H1 (cell line): Measurements from ENCODE around the gene TBC1D10A. TPM values are rescaled to one million over a fixed set of nuclear protein-coding genes. Genes with fewer than 3 reads are reported as not detected.

Experiments used
- CTCF ChIA-PET: fragments of 300-600 bp; sonication (Branson Sonifier 250); formaldehyde crosslinking; loops from one replicate; lab custom pipeline; 2021; ENCODE audit not compliant: partially characterized antibody; lab: Charles Lee
- POLR2A ChIA-PET: fragments of 300-600 bp; sonication (Branson Sonifier 250); formaldehyde crosslinking; loops from one replicate; lab custom pipeline; 2021; ENCODE audit warnings: inconsistent platforms; ENCODE audit not compliant: partially characterized antibody; lab: Charles Lee
- DNase-seq, 2 experiments: peaks; one replicate each; pipeline versions ENCODE4 v3.0.0 to v3.0.0-alpha.2; 2010 to 2022; ENCODE audit warnings: low spot score in 2 of 2, low read depth in 1 of 2, mixed read lengths in 1 of 2
- FAIRE-seq: peaks from 2 replicates; lab custom pipeline; 2011; peaks lifted over from hg19 to GRCh38; lab: Jason Lieb, UNC
- H2AFZ ChIP-seq: 2 replicates; pipeline ENCODE4 v1.8.1; 2012; ENCODE audit warnings: low read length, inconsistent platforms
- H2AK5ac ChIP-seq: 2 replicates; pipeline ENCODE4 v1.6.1; 2013; ENCODE audit warnings: low read depth, low read length
- H2BK120ac ChIP-seq: replicated peaks from 2 replicates; pipeline ENCODE3; 2013; ENCODE audit warnings: low read depth, low read length, inconsistent platforms
- H2BK12ac ChIP-seq: 2 replicates; pipeline ENCODE4 v1.6.1; 2013; ENCODE audit warnings: low read depth, low read length
- H2BK15ac ChIP-seq: 2 replicates; pipeline ENCODE4 v1.6.1; 2013; ENCODE audit warnings: low read length
- H2BK20ac ChIP-seq: 2 replicates; pipeline ENCODE4 v1.6.1; 2013; ENCODE audit warnings: low read length
- H2BK5ac ChIP-seq: 2 replicates; pipeline ENCODE4 v1.6.1; 2013; ENCODE audit warnings: low read depth, low read length
- H3K14ac ChIP-seq: 2 replicates; pipeline ENCODE4 v1.6.1; 2013; ENCODE audit warnings: inconsistent platforms; ENCODE audit not compliant: insufficient read length
- H3K18ac ChIP-seq: 2 replicates; pipeline ENCODE4 v1.6.1; 2013; ENCODE audit warnings: low read length; ENCODE audit errors: extremely low read depth
- H3K23ac ChIP-seq: 2 replicates; pipeline ENCODE4 v1.6.1; 2013; ENCODE audit warnings: inconsistent platforms; ENCODE audit not compliant: insufficient read length
- H3K23me2 ChIP-seq: 2 replicates; pipeline ENCODE4 v1.6.1; 2013; ENCODE audit warnings: low read depth, low read length
- H3K27ac ChIP-seq: 2 replicates; pipeline ENCODE4 v1.6.1; 2011; ENCODE audit warnings: low read depth, low read length, inconsistent platforms
- H3K27me3 ChIP-seq, 4 experiments: replicated peaks in 1 of 4; 1 replicate in 1 of 4; 2 replicates in 3 of 4; pipeline versions ENCODE4 v1.6.1 to v1.8.1; 2011 to 2013; ENCODE audit warnings: low read length in 3 of 4, mild to moderate bottlenecking in 3 of 4, inconsistent platforms in 2 of 4, mixed read lengths in 2 of 4, moderate library complexity in 1 of 4; ENCODE audit not compliant: control insufficient read depth in 3 of 4, insufficient read depth in 3 of 4; ENCODE audit errors: extremely low read depth in 1 of 4
- H3K36me3 ChIP-seq, 4 experiments: 2 replicates each; pipeline versions ENCODE4 v1.6.1 to v1.8.1; 2011 to 2013; ENCODE audit warnings: mild to moderate bottlenecking in 4 of 4, low read length in 3 of 4, moderate library complexity in 2 of 4, control low read depth in 1 of 4, inconsistent platforms in 1 of 4; ENCODE audit not compliant: insufficient read depth in 4 of 4, control insufficient read depth in 2 of 4
- H3K4ac ChIP-seq: replicated peaks from 2 replicates; pipeline ENCODE3; 2013; ENCODE audit warnings: low read length, low read depth, mixed read lengths, inconsistent platforms; ENCODE audit not compliant: insufficient read length
- H3K4me1 ChIP-seq, 4 experiments: replicated peaks in 1 of 4; 1 replicate in 1 of 4; 2 replicates in 3 of 4; pipeline versions ENCODE4 v1.6.1 to v1.8.1; 2011 to 2013; ENCODE audit warnings: low read length in 3 of 4, inconsistent platforms in 2 of 4, mixed read lengths in 1 of 4; ENCODE audit not compliant: insufficient read depth in 4 of 4, control insufficient read depth in 3 of 4
- H3K4me2 ChIP-seq, 2 experiments: 2 replicates each; pipeline versions ENCODE4 v1.6.1 to v1.8.1; 2011 to 2013; ENCODE audit warnings: low read depth in 2 of 2, low read length in 2 of 2, control low read depth in 1 of 2, inconsistent platforms in 1 of 2, mild to moderate bottlenecking in 1 of 2; ENCODE audit not compliant: insufficient read depth in 1 of 2
- H3K4me3 ChIP-seq, 4 experiments: fragments of 200-600, 300-600 bp in 1 of 4; sonication (generic), shearing (Covaris generic), sonication (Bioruptor Twin) in 1 of 4; 2 replicates each; pipeline versions ENCODE4 v1.5.1 to v1.8.1; 2011 to 2016; ENCODE audit warnings: low read length in 4 of 4, low read depth in 3 of 4, control low read depth in 2 of 4, inconsistent platforms in 2 of 4, mild to moderate bottlenecking in 2 of 4, mixed read lengths in 1 of 4, moderate library complexity in 1 of 4; ENCODE audit not compliant: insufficient read depth in 2 of 4; ENCODE audit errors: extremely low read depth in 1 of 4
- H3K56ac ChIP-seq: replicated peaks from 2 replicates; pipeline ENCODE3; 2013; ENCODE audit warnings: low read depth, mild to moderate bottlenecking, mixed read lengths, low read length, inconsistent platforms; ENCODE audit not compliant: insufficient read length
- H3K79me1 ChIP-seq: 2 replicates; pipeline ENCODE4 v1.6.1; 2013; ENCODE audit warnings: low read depth, low read length, control low read depth
- H3K79me2 ChIP-seq, 2 experiments: 2 replicates each; pipeline versions ENCODE4 v1.6.1 to v1.8.1; 2012 to 2013; ENCODE audit warnings: low read length in 2 of 2, mild to moderate bottlenecking in 2 of 2, inconsistent platforms in 1 of 2; ENCODE audit not compliant: insufficient read depth in 2 of 2, control insufficient read depth in 1 of 2
- H3K9ac ChIP-seq, 4 experiments: replicated peaks in 1 of 4; 1 replicate in 1 of 4; 2 replicates in 3 of 4; pipeline versions ENCODE4 v1.6.1 to v1.8.1; 2011 to 2013; ENCODE audit warnings: low read depth in 3 of 4, low read length in 3 of 4, control low read depth in 2 of 4, mild to moderate bottlenecking in 2 of 4, moderate library complexity in 2 of 4, inconsistent platforms in 1 of 4; ENCODE audit errors: extremely low read depth in 1 of 4
- H3K9me3 ChIP-seq, 2 experiments: 2 replicates each; pipeline versions ENCODE4 v1.6.1 to v1.8.1; 2012 to 2013; ENCODE audit warnings: mild to moderate bottlenecking in 2 of 2, moderate library complexity in 2 of 2, control low read depth in 1 of 2, inconsistent platforms in 1 of 2, low read depth in 1 of 2, low read length in 1 of 2, mixed read lengths in 1 of 2; ENCODE audit not compliant: insufficient read depth in 2 of 2
- H4K20me1 ChIP-seq, 2 experiments: replicated peaks in 1 of 2; 2 replicates each; pipeline versions ENCODE3 to v1.8.1; 2011 to 2013; ENCODE audit warnings: inconsistent platforms in 2 of 2, low read length in 2 of 2, mild to moderate bottlenecking in 1 of 2; ENCODE audit not compliant: insufficient read depth in 2 of 2, control insufficient read depth in 1 of 2
- H4K5ac ChIP-seq: 2 replicates; pipeline ENCODE4 v1.6.1; 2013; ENCODE audit warnings: low read length, low read depth, mixed read lengths, inconsistent platforms; ENCODE audit not compliant: insufficient read length
- H4K8ac ChIP-seq: 2 replicates; pipeline ENCODE4 v1.8.0; 2013; ENCODE audit warnings: mild to moderate bottlenecking, moderate library complexity, low read length, inconsistent platforms; ENCODE audit not compliant: insufficient read depth; ENCODE audit errors: extremely low read depth
- H4K91ac ChIP-seq: replicated peaks from 2 replicates; pipeline ENCODE3; 2013; ENCODE audit warnings: low read length, mixed read lengths, inconsistent platforms; ENCODE audit not compliant: insufficient read length
- ASH2L ChIP-seq: fragments of 200-600, 300-600 bp; sonication (generic); IDR thresholded peaks from one replicate; pipeline ENCODE4 v1.7.1; 2017; ENCODE audit warnings: low read length
- CREB1 ChIP-seq: IDR thresholded peaks from 2 replicates; pipeline ENCODE4 v1.6.1; 2012; ENCODE audit warnings: inconsistent platforms
- CTBP2 ChIP-seq: IDR thresholded peaks from 2 replicates; pipeline ENCODE4 v1.7.0; 2011; ENCODE audit warnings: borderline replicate concordance, mild to moderate bottlenecking, moderate library complexity, mixed read lengths, low read length; ENCODE audit not compliant: insufficient read depth, insufficient read length
- EGR1 ChIP-seq: IDR thresholded peaks from 2 replicates; pipeline ENCODE4 v1.6.1; 2011; ENCODE audit warnings: low read depth, low read length, borderline replicate concordance
- EZH2 ChIP-seq: fragments of 200-600 bp; sonication (generic); IDR thresholded peaks from 2 replicates; pipeline ENCODE4 v1.7.1; 2012; ENCODE audit warnings: low read depth, mild to moderate bottlenecking, moderate library complexity, low read length, inconsistent platforms; ENCODE audit not compliant: severe bottlenecking
- FOSL1 ChIP-seq: IDR thresholded peaks from 2 replicates; pipeline ENCODE4 v1.6.1; 2011; ENCODE audit warnings: mild to moderate bottlenecking, low read depth, low read length, moderate library complexity; ENCODE audit not compliant: insufficient read depth
- JUND ChIP-seq: IDR thresholded peaks from 2 replicates; pipeline ENCODE4 v1.6.1; 2011; ENCODE audit warnings: mild to moderate bottlenecking, improper control_type of control experiment, low read length
- KDM5A ChIP-seq: fragments of 200-600 bp; IDR thresholded peaks from 2 replicates; pipeline ENCODE4 v1.7.1; 2012; ENCODE audit warnings: mild to moderate bottlenecking, low read length, inconsistent platforms, mixed read lengths
- POLR2A ChIP-seq, 2 experiments: IDR thresholded peaks; 1 replicate in 1 of 2; 2 replicates in 1 of 2; pipeline ENCODE4 v1.6.1; 2011; ENCODE audit warnings: low read depth in 2 of 2, low read length in 2 of 2, mild to moderate bottlenecking in 2 of 2; ENCODE audit errors: control extremely low read depth in 1 of 2
- POU5F1 ChIP-seq: IDR thresholded peaks from 2 replicates; pipeline ENCODE4 v1.6.1; 2011; ENCODE audit warnings: low read depth, mild to moderate bottlenecking, low read length, moderate library complexity
- SAP30 ChIP-seq: fragments of 300-600 bp; sonication (generic); IDR thresholded peaks from 2 replicates; pipeline ENCODE4 v1.7.1; 2012; ENCODE audit warnings: low read length, moderate library complexity, mild to moderate bottlenecking, inconsistent platforms; ENCODE audit not compliant: insufficient read depth, insufficient replicate concordance
- SUZ12 ChIP-seq: fragments of 200-600 bp; sonication (generic); IDR thresholded peaks from 2 replicates; pipeline ENCODE4 v1.6.1; 2012; ENCODE audit warnings: mild to moderate bottlenecking, inconsistent platforms, low read length, moderate library complexity, mixed read lengths
- TAF7 ChIP-seq: optimal IDR thresholded peaks from 2 replicates; pipeline ENCODE3; 2011; ENCODE audit warnings: low read depth, mild to moderate bottlenecking, inconsistent platforms, low read length, moderate library complexity, borderline replicate concordance
- TBP ChIP-seq: IDR thresholded peaks from 2 replicates; pipeline ENCODE4 v1.6.1; 2011; ENCODE audit warnings: low read depth, low read length, improper control_type of control experiment
- YY1 ChIP-seq: IDR thresholded peaks from 2 replicates; pipeline ENCODE4 v1.6.1; 2011; ENCODE audit warnings: low read depth, mild to moderate bottlenecking, low read length
- WGBS, 2 experiments: shearing (Covaris generic) in 1 of 2; methylation state at CpG; one replicate each; pipeline versions ENCODE4 v1.1.6 to v1.1.7; 2013 to 2015; ENCODE audit warnings: low lambda C conversion rate in 2 of 2, mixed read lengths in 2 of 2, inconsistent platforms in 1 of 2, low coverage in 1 of 2, missing lambda C conversion rate in 1 of 2; ENCODE audit not compliant: insufficient replicate concordance in 2 of 2, insufficient coverage in 1 of 2, insufficient read length in 1 of 2; ENCODE audit errors: extremely low coverage in 1 of 2, missing lambda C conversion rate in 1 of 2; 5-methylcytosine and 5-hydroxymethylcytosine counted together
- polyA plus RNA-seq, 7 experiments: library from polyadenylated mRNA; depleted of rRNA in 3 of 7; stranded (reverse) in 5 of 7; unstranded in 2 of 7; fragments of >200 nt in 5 of 7; fragments of 200-250 nt in 2 of 7; gene quantifications; 1 replicate in 5 of 7; 2 replicates in 1 of 7; 4 replicates in 1 of 7; pipeline versions ENCODE4 v1.2.1 to v1.2.3, GENCODE V29; 2011 to 2013; ENCODE audit warnings: missing spikeins in 2 of 7, mixed read lengths in 2 of 7
- total RNA-seq: library from RNA; stranded (reverse); fragmentation: NEBNext Ultra II Directional; extraction: Animal tissue kit (Norgen Biotek cat#: 25700); gene quantifications from 2 replicates; pipeline ENCODE4 v1.2.1, GENCODE V29; 2021

TBC1D10A gene
- total and polyA plus RNA-seq, 2 of the 8 experiments (the other 6 are each of a cell fraction or from before 2014, with no cell fraction given) = 5.4 to 7.0 TPM

DNA sequence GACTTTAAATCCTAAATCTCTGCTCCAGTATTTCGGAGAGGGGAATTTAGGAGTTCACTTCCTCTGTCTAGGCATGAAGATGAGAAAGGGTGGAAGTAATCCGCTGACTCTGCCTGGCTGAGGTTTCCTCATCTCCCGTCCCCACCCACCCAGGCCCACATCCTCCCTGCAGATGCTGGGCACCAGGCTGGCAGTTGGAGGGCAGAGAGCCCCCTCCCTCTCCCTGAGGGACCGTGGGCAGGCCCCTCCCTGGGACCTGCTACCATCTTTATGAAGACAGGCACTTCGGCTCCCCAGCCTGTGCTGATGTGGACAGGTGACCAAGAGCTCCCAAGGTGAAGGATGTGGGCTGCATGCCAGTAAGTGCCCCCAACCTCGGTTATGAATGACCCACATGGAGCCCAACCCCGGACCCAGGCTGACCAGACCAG lies 44.1 kb downstream of the TBC1D10A start:
- no peak overlapping the region for H2BK12ac ChIP-seq
- no peaks in the 10 kb centered on the region for H3K79me1 ChIP-seq
- CTCF ChIA-PET = interaction anchor here (0.5 to 1.3 kb wide), 4 partner anchors 40 to 1795 kb away, joined by 3 read pairs; no protein-coding TSS in a partner anchor
- no peak for FAIRE-seq
- no peak overlapping the region for H2BK5ac ChIP-seq
- no peaks in the 10 kb centered on the region for H3K36me3 ChIP-seq
- no peak overlapping the region for H2BK20ac ChIP-seq
- H3K4ac ChIP-seq = no peak overlapping the region
- H3K27ac ChIP-seq = no peak overlapping the region
- H2BK120ac ChIP-seq = no peak overlapping the region
- H4K8ac ChIP-seq = no peak overlapping the region
- H3K18ac ChIP-seq = no peak overlapping the region
- H3K14ac ChIP-seq = no peak overlapping the region
- H2AFZ ChIP-seq = no peak overlapping the region
- H4K20me1 ChIP-seq = peaks cover 0 to 4% of the 10 kb centered on the region in 2 experiments
- POLR2A ChIA-PET = interaction anchor here (1.0 kb wide), 1 partner anchor 31 kb away, joined by 4 read pairs; no protein-coding TSS in a partner anchor
- no peak overlapping the region for H2BK15ac ChIP-seq
- no peak overlapping the region for H3K9ac ChIP-seq
- no peaks in the 10 kb centered on the region; the same call in 1 of the 2 replicates for H3K23me2 ChIP-seq
- DNase-seq = no peak
- H2AK5ac ChIP-seq = no peak overlapping the region
- H4K5ac ChIP-seq = no peak overlapping the region
- H3K79me2 ChIP-seq = no peaks in the 10 kb centered on the region
- no peaks in the 10 kb centered on the region for H3K27me3 ChIP-seq
- H3K4me1 ChIP-seq = peaks cover 0 to 7% (median 3%) of the 10 kb centered on the region in 4 experiments; a peak in 3 of 7 replicates
- no peak overlapping the region for H3K23ac ChIP-seq
- WGBS, 2 experiments = 89% methylated on average over 5 of the region's 7 CpGs; no CpG with 5 or more reads in 1 of the 2 experiments
- H3K9me3 ChIP-seq = no peaks in the 10 kb centered on the region
- no peak overlapping the region for H4K91ac ChIP-seq
- no peak overlapping the region for H3K56ac ChIP-seq
- no peak overlapping the region for H3K4me3 ChIP-seq
- H3K4me2 ChIP-seq = no peak overlapping the region
- TF ChIP-seq JUND (no peak), EZH2 (no peak), EGR1 (no peak), CREB1 (no peak), FOSL1 (no peak), CTBP2 (no peak), POU5F1 (no peak), TBP (no peak), ASH2L (no peak), POLR2A (IDR thresholded peaks at IDR 0.05; ENCODE audit: control extremely low read depth in 1 of 2, low read depth in 2 of 2, low read length in 2 of 2) (no peak), KDM5A (no peak), TAF7 (no peak), SUZ12 (no peak), YY1 (no peak), SAP30 (no peak)
